Retina (tissue), 1 donor: ENCODE measurements around the gene ASPN.

Experiments
- DNase-seq: peaks from one replicate; pipeline ENCODE4 v3.0.0-alpha.2; 2016

The ASPN gene

GRCh38 chr9:92482329-92482728, at the start of gene ASPN:
ASPN (minus strand) TSS chr9:92482506.
- no peak for DNase-seq

- DNase-seq, result no peak
These were observed 48.6 kb upstream of the ASPN start for GRCh38 chr9:92530893-92531292.

GRCh38 chr9:92529124-92529523, 46.8 kb upstream of the ASPN start:
- DNase-seq, result no peak

GRCh38 chr9:92528522-92528849, 46.2 kb upstream of the ASPN start:
- no peak for DNase-seq

- DNase-seq, result no peak
These were observed 45.7 kb upstream of the ASPN start for GRCh38 chr9:92527832-92528521.

- DNase-seq, result no peak
These were observed 45.1 kb upstream of the ASPN start for GRCh38 chr9:92527291-92527828.

- DNase-seq, result no peak
These were observed 43.0 kb upstream of the ASPN start for GRCh38 chr9:92525306-92525705.

GRCh38 chr9:92524881-92525280, 42.6 kb upstream of the ASPN start:
- DNase-seq, result no peak

- DNase-seq, result no peak
These were observed 41.0 kb upstream of the ASPN start for GRCh38 chr9:92522983-92523970.

- DNase-seq, result no peak
These were observed 38.5 kb upstream of the ASPN start for GRCh38 chr9:92520837-92521236.

GRCh38 chr9:92518199-92518598, 35.9 kb upstream of the ASPN start:
- no peak for DNase-seq

GRCh38 chr9:92517046-92517445, 34.7 kb upstream of the ASPN start:
- no peak for DNase-seq

- DNase-seq, result no peak
These were observed 34.2 kb upstream of the ASPN start for GRCh38 chr9:92516521-92516920.

GRCh38 chr9:92514635-92515034, 32.3 kb upstream of the ASPN start:
- no peak for DNase-seq

- DNase-seq, result no peak
These were observed 31.0 kb upstream of the ASPN start for GRCh38 chr9:92513349-92513748.

GRCh38 chr9:92512622-92513021, 30.3 kb upstream of the ASPN start:
- no peak for DNase-seq

GRCh38 chr9:92510747-92511146, 28.4 kb upstream of the ASPN start:
- DNase-seq, result no peak

- DNase-seq, result no peak
These were observed 26.7 kb upstream of the ASPN start for GRCh38 chr9:92509050-92509449.

- no peak for DNase-seq
These were observed 25.9 kb upstream of the ASPN start for GRCh38 chr9:92508018-92508820.

- no peak for DNase-seq
These were observed 25.2 kb upstream of the ASPN start for GRCh38 chr9:92507496-92507895.

GRCh38 chr9:92507005-92507404, 24.7 kb upstream of the ASPN start:
- DNase-seq, result no peak

- DNase-seq, result no peak
These were observed 24.0 kb upstream of the ASPN start for GRCh38 chr9:92506184-92506857.

GRCh38 chr9:92504881-92505280, 22.6 kb upstream of the ASPN start:
- no peak for DNase-seq
